Measurements from ENCODE around the gene SIKE1.

SIKE1 gene

DNA sequence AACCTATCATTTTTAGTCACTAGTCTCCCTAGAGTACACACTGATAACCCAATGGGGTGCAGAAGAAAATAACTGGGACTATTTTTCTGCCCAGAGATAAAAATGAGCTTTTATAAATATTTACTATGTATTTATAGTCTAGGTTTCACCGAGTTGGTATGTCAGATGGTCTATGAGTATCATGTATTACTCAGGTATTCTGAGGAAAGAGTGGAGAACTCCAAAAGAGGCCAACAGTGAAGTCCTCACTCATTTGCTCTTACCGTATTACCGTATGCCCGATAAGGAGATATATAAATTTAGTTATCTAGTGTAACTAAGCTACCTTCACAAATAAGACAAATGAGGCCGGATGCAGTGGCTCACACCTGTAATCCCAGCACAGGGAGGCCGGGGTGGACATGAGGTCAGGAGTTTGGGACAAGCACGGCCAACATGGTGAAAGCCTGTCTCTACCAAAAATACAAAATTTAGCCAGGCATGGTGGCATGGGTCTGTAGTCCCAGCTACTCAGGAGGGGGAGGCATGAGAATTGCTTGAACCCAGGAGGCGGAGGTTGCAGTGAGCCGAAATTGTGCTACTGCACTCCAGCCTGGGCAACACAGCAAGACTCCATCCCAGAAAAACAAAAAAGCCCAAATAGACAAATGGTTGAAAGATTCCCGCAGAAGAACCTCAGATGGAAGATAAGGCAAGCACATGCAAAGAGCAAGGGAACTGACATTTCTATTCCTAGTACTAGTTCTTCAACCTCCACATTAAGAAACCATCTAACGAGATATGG, 38.3 kb downstream of the SIKE1 start:
- H2BK15ac ChIP-seq (ENCODE audit: low read length), result no peak overlapping the region
- H2AFZ ChIP-seq (ENCODE audit: low read length), result no peak overlapping the region
- H3K23ac ChIP-seq (ENCODE audit: low read depth, low read length, poor library complexity), result no peak overlapping the region
- no peaks in the 10 kb centered on the region for H3K79me1 ChIP-seq (ENCODE audit: low read depth, low read length)
- no peak overlapping the region for H3K27ac ChIP-seq (replicated peaks; ENCODE audit: low read length)
- H4K91ac ChIP-seq (ENCODE audit: low read depth, low read length, poor library complexity), result no peak overlapping the region
- no peak overlapping the region for H2BK5ac ChIP-seq (ENCODE audit: low read length)
- no peak overlapping the region for H3K14ac ChIP-seq (ENCODE audit: low read length)
- H3K4me3 ChIP-seq (ENCODE audit: low read length in 2 of 2), result no peak overlapping the region
- no peak overlapping the region for H3K9ac ChIP-seq (ENCODE audit: low read depth, low read length, poor library complexity)
- WGBS, 2 donors (ENCODE audit: extremely low coverage in 2 of 2, insufficient read length in 2 of 2, insufficient replicate concordance in 1 of 2), result no CpG with 5 or more reads among the region's 11 CpGs
- no peak overlapping the region for H2BK12ac ChIP-seq (ENCODE audit: low read length)
- H3K27me3 ChIP-seq (ENCODE audit: control insufficient read depth in 3 of 3, insufficient read depth in 3 of 3, low read depth in 1 of 3, low read length in 3 of 3), result no peaks in the 10 kb centered on the region
- H3K4me1 ChIP-seq (ENCODE audit: control insufficient read depth in 2 of 2, insufficient read depth in 1 of 2, low read depth in 1 of 2, low read length in 2 of 2), result no peaks in the 10 kb centered on the region
- H3K4ac ChIP-seq (ENCODE audit: low read length), result no peak overlapping the region
- no peak overlapping the region for H3K4me2 ChIP-seq (ENCODE audit: insufficient read depth, low read length, poor library complexity, severe bottlenecking)
- no peak overlapping the region for H2BK120ac ChIP-seq (ENCODE audit: low read depth, low read length)
- H3K9me3 ChIP-seq (replicated peaks in 1 of 2; ENCODE audit: control insufficient read depth in 2 of 2, insufficient read depth in 1 of 2, low read depth in 1 of 2, low read length in 2 of 2), result no peaks in the 10 kb centered on the region
- H3K18ac ChIP-seq (ENCODE audit: low read length), result no peak overlapping the region
- H4K8ac ChIP-seq (ENCODE audit: low read depth, low read length), result no peak overlapping the region
- peaks cover 12 to 99% of the 10 kb centered on the region in 2 donors for H3K36me3 ChIP-seq (replicated peaks in 1 of 2; ENCODE audit: control insufficient read depth in 2 of 2, insufficient read depth in 2 of 2, low read length in 2 of 2)
- no peak overlapping the region for H2AK5ac ChIP-seq (ENCODE audit: low read depth, low read length)
- DNase-seq (ENCODE audit: low spot score), result no peak

DNA sequence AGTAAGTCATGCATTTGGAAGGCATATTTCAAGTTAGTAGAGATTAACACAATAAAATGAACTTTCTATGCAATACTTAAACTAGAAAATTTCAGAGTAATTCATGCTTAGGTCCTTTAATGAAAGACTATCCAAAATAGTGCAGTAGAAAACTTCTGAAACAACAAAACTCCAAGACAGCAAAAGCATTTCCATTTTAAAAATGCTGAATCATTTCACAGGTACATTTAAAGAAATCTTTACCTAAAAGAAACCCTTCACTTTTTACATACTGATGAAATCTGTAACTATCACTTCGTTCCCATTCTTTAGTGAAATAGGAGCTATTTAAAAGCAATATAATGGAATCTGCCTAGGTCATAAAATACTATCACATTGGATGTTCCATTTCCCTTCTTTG, 40.2 kb downstream of the SIKE1 start:
- Histone ChIP-seq H3K4me2 (ENCODE audit: insufficient read depth, low read length, poor library complexity, severe bottlenecking) (no peak overlapping the region), H3K79me1 (ENCODE audit: low read depth, low read length) (no peaks in the 10 kb centered on the region), H3K27ac (replicated peaks; ENCODE audit: low read length) (no peak overlapping the region), H3K4me3 (ENCODE audit: low read length in 2 of 2) (no peak overlapping the region), H2BK15ac (ENCODE audit: low read length) (no peak overlapping the region), H3K9ac (ENCODE audit: low read depth, low read length, poor library complexity) (no peak overlapping the region), H3K9me3 (replicated peaks in 1 of 2; ENCODE audit: control insufficient read depth in 2 of 2, insufficient read depth in 1 of 2, low read depth in 1 of 2, low read length in 2 of 2) (no peaks in the 10 kb centered on the region), H2BK12ac (ENCODE audit: low read length) (no peak overlapping the region), H3K36me3 (replicated peaks in 1 of 2; ENCODE audit: control insufficient read depth in 2 of 2, insufficient read depth in 2 of 2, low read length in 2 of 2) (peaks cover 15 to 99% of the 10 kb centered on the region in 2 donors), H4K8ac (ENCODE audit: low read depth, low read length) (no peak overlapping the region), H3K14ac (ENCODE audit: low read length) (no peak overlapping the region), H2AFZ (ENCODE audit: low read length) (no peak overlapping the region), H3K23ac (ENCODE audit: low read depth, low read length, poor library complexity) (no peak overlapping the region), H3K18ac (ENCODE audit: low read length) (no peak overlapping the region), H3K4ac (ENCODE audit: low read length) (no peak overlapping the region), H3K27me3 (ENCODE audit: control insufficient read depth in 3 of 3, insufficient read depth in 3 of 3, low read depth in 1 of 3, low read length in 3 of 3) (no peaks in the 10 kb centered on the region), H2AK5ac (ENCODE audit: low read depth, low read length) (no peak overlapping the region), H3K4me1 (ENCODE audit: control insufficient read depth in 2 of 2, insufficient read depth in 1 of 2, low read depth in 1 of 2, low read length in 2 of 2) (no peaks in the 10 kb centered on the region), H2BK120ac (ENCODE audit: low read depth, low read length) (no peak overlapping the region), H4K91ac (ENCODE audit: low read depth, low read length, poor library complexity) (no peak overlapping the region), H2BK5ac (ENCODE audit: low read length) (no peak overlapping the region)
- WGBS, 2 donors (ENCODE audit: extremely low coverage in 2 of 2, insufficient read length in 2 of 2, insufficient replicate concordance in 1 of 2), result no CpG with 5 or more reads among the region's 1 CpG
- no peak for DNase-seq (ENCODE audit: low spot score)

- no peak overlapping the region for H2BK120ac ChIP-seq (ENCODE audit: low read depth, low read length)
These were observed 43.1 kb downstream of the SIKE1 start for GRCh38 chr1:114737314-114737849.

GRCh38 chr1:114735479-114735878, 45.0 kb downstream of the SIKE1 start:
- no peak overlapping the region for H4K8ac ChIP-seq (ENCODE audit: low read depth, low read length)
- no peak overlapping the region for H3K9ac ChIP-seq (ENCODE audit: low read depth, low read length, poor library complexity)
- no peaks in the 10 kb centered on the region for H3K27me3 ChIP-seq (ENCODE audit: control insufficient read depth in 3 of 3, insufficient read depth in 3 of 3, low read depth in 1 of 3, low read length in 3 of 3)
- no peak overlapping the region for H3K4me2 ChIP-seq (ENCODE audit: insufficient read depth, low read length, poor library complexity, severe bottlenecking)
- H3K79me1 ChIP-seq (ENCODE audit: low read depth, low read length), result no peaks in the 10 kb centered on the region
- no peak overlapping the region for H3K18ac ChIP-seq (ENCODE audit: low read length)
- no peak overlapping the region for H3K23ac ChIP-seq (ENCODE audit: low read depth, low read length, poor library complexity)
- no peak overlapping the region for H2AFZ ChIP-seq (ENCODE audit: low read length)
- peaks cover 30 to 99% of the 10 kb centered on the region in 2 donors for H3K36me3 ChIP-seq (replicated peaks in 1 of 2; ENCODE audit: control insufficient read depth in 2 of 2, insufficient read depth in 2 of 2, low read length in 2 of 2)
- H2BK15ac ChIP-seq (ENCODE audit: low read length), result no peak overlapping the region
- no peak overlapping the region for H2BK5ac ChIP-seq (ENCODE audit: low read length)
- no peaks in the 10 kb centered on the region for H3K9me3 ChIP-seq (replicated peaks in 1 of 2; ENCODE audit: control insufficient read depth in 2 of 2, insufficient read depth in 1 of 2, low read depth in 1 of 2, low read length in 2 of 2)
- no peak overlapping the region for H3K4me3 ChIP-seq (ENCODE audit: low read length in 2 of 2)
- no peak overlapping the region for H2AK5ac ChIP-seq (ENCODE audit: low read depth, low read length)
- no peak overlapping the region for H3K4ac ChIP-seq (ENCODE audit: low read length)
- no peak overlapping the region for H2BK120ac ChIP-seq (ENCODE audit: low read depth, low read length)
- no peak overlapping the region for H2BK12ac ChIP-seq (ENCODE audit: low read length)
- DNase-seq (ENCODE audit: low spot score), result no peak
- no peak overlapping the region for H3K27ac ChIP-seq (replicated peaks; ENCODE audit: low read length)
- H4K91ac ChIP-seq (ENCODE audit: low read depth, low read length, poor library complexity), result no peak overlapping the region
- no peaks in the 10 kb centered on the region for H3K4me1 ChIP-seq (ENCODE audit: control insufficient read depth in 2 of 2, insufficient read depth in 1 of 2, low read depth in 1 of 2, low read length in 2 of 2)
- WGBS, 2 donors (ENCODE audit: extremely low coverage in 2 of 2, insufficient read length in 2 of 2, insufficient replicate concordance in 1 of 2), result no CpG with 5 or more reads among the region's 1 CpG
- H3K14ac ChIP-seq (ENCODE audit: low read length), result no peak overlapping the region

More at GRCh38 chr1:114737314-114737849, 43.1 kb downstream of the SIKE1 start:
- H3K36me3 ChIP-seq (replicated peaks in 1 of 2; ENCODE audit: control insufficient read depth in 2 of 2, insufficient read depth in 2 of 2, low read length in 2 of 2), result peaks cover 23 to 99% of the 10 kb centered on the region in 2 donors
- H3K18ac ChIP-seq (ENCODE audit: low read length), result no peak overlapping the region
- H2AFZ ChIP-seq (ENCODE audit: low read length), result no peak overlapping the region
- H3K27me3 ChIP-seq (ENCODE audit: control insufficient read depth in 3 of 3, insufficient read depth in 3 of 3, low read depth in 1 of 3, low read length in 3 of 3), result no peaks in the 10 kb centered on the region
- H3K9ac ChIP-seq (ENCODE audit: low read depth, low read length, poor library complexity), result no peak overlapping the region
- DNase-seq (ENCODE audit: low spot score), result no peak
- H3K27ac ChIP-seq (replicated peaks; ENCODE audit: low read length), result no peak overlapping the region
- H3K9me3 ChIP-seq (replicated peaks in 1 of 2; ENCODE audit: control insufficient read depth in 2 of 2, insufficient read depth in 1 of 2, low read depth in 1 of 2, low read length in 2 of 2), result no peaks in the 10 kb centered on the region
- H3K23ac ChIP-seq (ENCODE audit: low read depth, low read length, poor library complexity), result no peak overlapping the region
- no peak overlapping the region for H2BK12ac ChIP-seq (ENCODE audit: low read length)
- H3K4me1 ChIP-seq (ENCODE audit: control insufficient read depth in 2 of 2, insufficient read depth in 1 of 2, low read depth in 1 of 2, low read length in 2 of 2), result no peaks in the 10 kb centered on the region
- no peak overlapping the region for H3K4me2 ChIP-seq (ENCODE audit: insufficient read depth, low read length, poor library complexity, severe bottlenecking)
- H2BK15ac ChIP-seq (ENCODE audit: low read length), result no peak overlapping the region
- H2BK5ac ChIP-seq (ENCODE audit: low read length), result no peak overlapping the region
- no peak overlapping the region for H4K91ac ChIP-seq (ENCODE audit: low read depth, low read length, poor library complexity)
- H3K4ac ChIP-seq (ENCODE audit: low read length), result no peak overlapping the region
- H3K4me3 ChIP-seq (ENCODE audit: low read length in 2 of 2), result no peak overlapping the region
- no CpG with 5 or more reads among the region's 6 CpGs for WGBS, 2 donors (ENCODE audit: extremely low coverage in 2 of 2, insufficient read length in 2 of 2, insufficient replicate concordance in 1 of 2)
- no peak overlapping the region for H2AK5ac ChIP-seq (ENCODE audit: low read depth, low read length)
- H4K8ac ChIP-seq (ENCODE audit: low read depth, low read length), result no peak overlapping the region
- no peak overlapping the region for H3K14ac ChIP-seq (ENCODE audit: low read length)
- no peaks in the 10 kb centered on the region for H3K79me1 ChIP-seq (ENCODE audit: low read depth, low read length)

Measured in neuronal stem cell (in vitro differentiated cells).